Motor neuron (in vitro differentiated cells): ENCODE results near the gene LRRC55. TPM values are rescaled to one million over a fixed set of nuclear protein-coding genes. Genes with fewer than 3 reads are reported as not detected.
A peak's percentile ranks its signal among the peaks of the same experiment; 100 is the strongest.

ENCODE experiments used
- ATAC-seq, 8 experiments: fragments of 200-7000 bp; cut with Tn5 transposase; replicated peaks in 6 of 8; 2 replicates each; pipeline ENCODE4 v1.8.0; 2021; ENCODE audit warnings: mild to moderate bottlenecking in 8 of 8, moderate library complexity in 8 of 8
- H3K27ac ChIP-seq, 2 donors: fragments of 250-450 bp; sonication (Bioruptor Pico); 2 replicates each; pipeline ENCODE4 v1.9.0; 2021; ENCODE audit warnings: antibody characterized with exemption in 2 of 2, mild to moderate bottlenecking in 2 of 2, moderate library complexity in 1 of 2
- H3K4me1 ChIP-seq, 2 donors: fragments of 250-450 bp; sonication (Bioruptor Pico); replicated peaks in 1 of 2; 2 replicates each; pipeline ENCODE4 v1.6.1; 2021; ENCODE audit warnings: antibody characterized with exemption in 2 of 2, mild to moderate bottlenecking in 2 of 2, moderate library complexity in 1 of 2
- H3K4me3 ChIP-seq, 5 donors: fragments of 250-450 bp; sonication (Bioruptor Pico); 2 replicates each; pipeline ENCODE4 v1.9.0; 2021; ENCODE audit warnings: antibody characterized with exemption in 5 of 5, mild to moderate bottlenecking in 5 of 5, moderate library complexity in 4 of 5
- WGBS, 10 experiments: fragments of 450-650 bp; shearing (Covaris generic); methylation state at CpG; one replicate each; pipeline ENCODE4 v1.0.0; 2022; 5-methylcytosine and 5-hydroxymethylcytosine counted together
- in situ Hi-C, 9 experiments: fragments of 400-800 bp; cut with MboI; loops; one replicate each; pipeline ENCODE4 v1.15.0; 2021; ENCODE audit warnings: low sequenced_read_pairs in 9 of 9, low pct_unique_long_range_greater_than_20kb in 2 of 9; ENCODE audit not compliant: unreplicated experiment in 9 of 9
- total RNA-seq, 8 experiments: library from RNA; unstranded; fragments of 300-600 nt; gene quantifications; 2 replicates each; pipeline versions ENCODE4 v1.2.3 to v1.2.4, GENCODE V29; 2022

LRRC55 gene
- 10 to 100 TPM in 1 of 8 experiments, 1 to 10 TPM in 4, under 1 TPM in 3; 0.10 to 12.4 (median 5.7) TPM for total RNA-seq

GRCh38 chr11:57181678-57182305 is at the start of gene LRRC55:
LRRC55 (plus strand) TSS chr11:57181953; CDS start chr11:57182023, 70 bp downstream.
- Histone ChIP-seq H3K4me1 (peaks cover 48 to 56% of the 10 kb centered on the region in 2 donors), H3K27ac (peak within 1 kb of the TSS; percentile 79 to 87), H3K4me3 (peak within 1 kb of the TSS in 4 of 5 donors; percentile 15 to 32 (median 24))
- peak in 3 of 8 experiments; percentile 26 to 68 (median 31) for ATAC-seq
- WGBS, 10 experiments, result 60 to 100% (median 70%) methylated on average over 1 to 5 of the region's 15 CpGs; no CpG with 5 or more reads in 7 of the 10 experiments
- in situ Hi-C loops, result no loop called here

GRCh38 chr11:57133366-57134038 is 48.3 kb upstream of the LRRC55 start:
- Histone ChIP-seq H3K4me1 (peaks cover 4 to 11% of the 10 kb centered on the region in 2 donors), H3K27ac (no peak overlapping the region), H3K4me3 (no peak overlapping the region)
- peak; percentile 75 to 96 (median 91) for ATAC-seq
- in situ Hi-C loops, result loop anchor here in 4 of 9 experiments (10.0 to 25.0 kb wide), 2 partner anchors 104 to 111 kb away; partner anchors contain the start of gene APLNR (in 2 of the 4)
- WGBS, 10 experiments, result 21 to 100% (median 80%) methylated on average over 1 to 3 of the region's 3 CpGs; no CpG with 5 or more reads in 1 of the 10 experiments

GRCh38 chr11:57134284-57134683 is 47.5 kb upstream of the LRRC55 start:
- Histone ChIP-seq H3K4me1 (peaks cover 4 to 11% of the 10 kb centered on the region in 2 donors), H3K27ac (no peak overlapping the region), H3K4me3 (no peak overlapping the region)
- in situ Hi-C loops, result loop anchor here in 4 of 9 experiments (10.0 to 25.0 kb wide), 2 partner anchors 103 to 111 kb away; partner anchors contain the start of gene APLNR (in 2 of the 4)
- no peak for ATAC-seq
- WGBS, 10 experiments, result 0 to 100% (median 63%) methylated on average over 1 of the region's 1 CpG; no CpG with 5 or more reads in 2 of the 10 experiments

- 60 to 100% (median 94%) methylated on average over 1 to 3 of the region's 3 CpGs for WGBS, 10 experiments
- peaks cover 4 to 11% of the 10 kb centered on the region in 2 donors for H3K4me1 ChIP-seq
- H3K4me3 ChIP-seq, result no peak overlapping the region
- no peak for ATAC-seq
- in situ Hi-C loops, result loop anchor here in 4 of 9 experiments (10.0 to 25.0 kb wide), 2 partner anchors 102 to 110 kb away; partner anchors contain the start of gene APLNR (in 2 of the 4)
- no peak overlapping the region for H3K27ac ChIP-seq
These were observed 46.6 kb upstream of the LRRC55 start for GRCh38 chr11:57135020-57135751.

GRCh38 chr11:57140568-57140967 is 41.2 kb upstream of the LRRC55 start:
- WGBS, 10 experiments, result 0 to 100% (median 38%) methylated on average over 1 to 2 of the region's 2 CpGs
- in situ Hi-C loops, result loop anchor here in 2 of 9 experiments (25.0 kb wide), 1 partner anchor 97 kb away; the partner anchor contains the start of gene APLNR (in 2 of the 2)

GRCh38 chr11:57143459-57143858 is 38.3 kb upstream of the LRRC55 start:
- H3K4me3 ChIP-seq, result no peak overlapping the region
- in situ Hi-C loops, result loop anchor here in 2 of 9 experiments (25.0 kb wide), 1 partner anchor 94 kb away; the partner anchor contains the start of gene APLNR (in 2 of the 2)
- H3K4me1 ChIP-seq, result peaks cover 5 to 7% of the 10 kb centered on the region in 2 donors
- 0 to 100% (median 83%) methylated on average over 2 to 3 of the region's 4 CpGs; no CpG with 5 or more reads in 2 of the 10 experiments for WGBS, 10 experiments
- no peak overlapping the region for H3K27ac ChIP-seq
- ATAC-seq, result no peak

More at GRCh38 chr11:57140568-57140967, 41.2 kb upstream of the LRRC55 start:
- H3K4me3 ChIP-seq, result no peak overlapping the region
- no peak overlapping the region for H3K27ac ChIP-seq
- no peak for ATAC-seq
- peaks cover 0 to 5% of the 10 kb centered on the region in 2 donors for H3K4me1 ChIP-seq

- 52 to 91% (median 70%) methylated on average over 1 to 5 of the region's 5 CpGs; no CpG with 5 or more reads in 3 of the 10 experiments for WGBS, 10 experiments
- ATAC-seq, result no peak
These were observed 37.7 kb upstream of the LRRC55 start for GRCh38 chr11:57144075-57144474.

GRCh38 chr11:57144531-57145320 is 37.0 kb upstream of the LRRC55 start:
- in situ Hi-C loops, result loop anchor here in 2 of 9 experiments (25.0 kb wide), 1 partner anchor 93 kb away; the partner anchor contains the start of gene APLNR (in 2 of the 2)
- Histone ChIP-seq H3K27ac (peak overlapping the region in 1 of 2 donors; percentile 44), H3K4me1 (peaks cover 9 to 11% of the 10 kb centered on the region in 2 donors), H3K4me3 (no peak overlapping the region)
- WGBS, 10 experiments, result 0 to 91% (median 56%) methylated on average over 2 to 8 of the region's 9 CpGs; no CpG with 5 or more reads in 2 of the 10 experiments
- no peak for ATAC-seq

More at GRCh38 chr11:57144075-57144474, 37.7 kb upstream of the LRRC55 start:
- in situ Hi-C loops, result loop anchor here in 2 of 9 experiments (25.0 kb wide), 1 partner anchor 93 kb away; the partner anchor contains the start of gene APLNR (in 2 of the 2)
- H3K4me3 ChIP-seq, result no peak overlapping the region
- H3K27ac ChIP-seq, result no peak overlapping the region
- H3K4me1 ChIP-seq, result peaks cover 9 to 11% of the 10 kb centered on the region in 2 donors

GRCh38 chr11:57146301-57146700 is 35.5 kb upstream of the LRRC55 start:
- peaks cover 9 to 18% of the 10 kb centered on the region in 2 donors for H3K4me1 ChIP-seq
- H3K4me3 ChIP-seq, result no peak overlapping the region
- H3K27ac ChIP-seq, result no peak overlapping the region
- no peak for ATAC-seq
- WGBS, 10 experiments, result 0 to 80% (median 60%) methylated on average over 1 to 3 of the region's 3 CpGs; no CpG with 5 or more reads in 3 of the 10 experiments
- in situ Hi-C loops, result loop anchor here in 2 of 9 experiments (25.0 kb wide), 1 partner anchor 91 kb away; the partner anchor contains the start of gene APLNR (in 2 of the 2)

GRCh38 chr11:57148621-57149020 is 33.1 kb upstream of the LRRC55 start:
- H3K4me1 ChIP-seq, result peaks cover 9 to 18% of the 10 kb centered on the region in 2 donors
- peak overlapping the region in 1 of 2 donors; percentile 50 for H3K27ac ChIP-seq
- no peak overlapping the region for H3K4me3 ChIP-seq
- WGBS, 10 experiments, result 18 to 86% (median 50%) methylated on average over 2 to 5 of the region's 5 CpGs; no CpG with 5 or more reads in 2 of the 10 experiments
- peak in 6 of 8 experiments; percentile 15 to 66 (median 55) for ATAC-seq
- in situ Hi-C loops, result loop anchor here in 2 of 9 experiments (25.0 kb wide), 1 partner anchor 89 kb away; the partner anchor contains the start of gene APLNR (in 2 of the 2)

GRCh38 chr11:57150454-57150917 is 31.3 kb upstream of the LRRC55 start:
- Histone ChIP-seq H3K4me3 (no peak overlapping the region), H3K27ac (no peak overlapping the region), H3K4me1 (peaks cover 5 to 18% of the 10 kb centered on the region in 2 donors)
- peak in 3 of 8 experiments; percentile 35 to 57 (median 47) for ATAC-seq
- in situ Hi-C loops, result loop anchor here in 1 of 9 experiments (25.0 kb wide), 1 partner anchor 162 kb away; the partner anchor contains the start of gene TNKS1BP1
- 0 to 100% (median 71%) methylated on average over 1 to 4 of the region's 4 CpGs; no CpG with 5 or more reads in 3 of the 10 experiments for WGBS, 10 experiments
